HG02884 (cell line): ENCODE measurements around the gene PURB.
"Not testable (repeated sequence)": the region's sequence is repeated elsewhere in the genome, so short reads cannot be mapped to it uniquely, and the experiment has no call there.

Source experiments
- ATAC-seq: cut with Tn5 transposase; IDR thresholded peaks from one replicate; pipeline ENCODE4 v1.9.1; 2021; ENCODE audit warnings: mild to moderate bottlenecking, moderate library complexity; ENCODE audit not compliant: unreplicated experiment

Gene PURB

GRCh38 chr7:44854644-44855364, 30.5 kb downstream of the PURB start:
- no peak for ATAC-seq

DNA sequence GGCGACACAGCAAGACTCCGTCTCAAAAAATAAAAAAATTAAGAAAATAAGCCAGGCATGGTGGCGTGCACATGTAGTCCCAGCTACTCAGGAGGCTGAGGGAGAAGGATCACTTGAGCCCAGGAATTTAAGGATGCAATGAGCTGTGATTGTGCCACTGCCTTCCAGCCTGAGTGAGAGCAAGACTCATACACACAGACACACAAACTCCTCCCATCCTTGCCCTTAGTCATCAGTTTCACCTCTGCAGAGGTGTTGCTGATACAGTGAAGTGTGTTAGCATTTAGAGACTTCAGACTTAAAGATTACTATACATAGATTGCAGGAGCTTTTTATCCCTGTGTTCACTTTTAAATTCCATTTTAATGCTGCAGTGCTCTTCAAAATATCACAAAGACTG, 31.9 kb downstream of the PURB start:
- ATAC-seq, result no peak

DNA sequence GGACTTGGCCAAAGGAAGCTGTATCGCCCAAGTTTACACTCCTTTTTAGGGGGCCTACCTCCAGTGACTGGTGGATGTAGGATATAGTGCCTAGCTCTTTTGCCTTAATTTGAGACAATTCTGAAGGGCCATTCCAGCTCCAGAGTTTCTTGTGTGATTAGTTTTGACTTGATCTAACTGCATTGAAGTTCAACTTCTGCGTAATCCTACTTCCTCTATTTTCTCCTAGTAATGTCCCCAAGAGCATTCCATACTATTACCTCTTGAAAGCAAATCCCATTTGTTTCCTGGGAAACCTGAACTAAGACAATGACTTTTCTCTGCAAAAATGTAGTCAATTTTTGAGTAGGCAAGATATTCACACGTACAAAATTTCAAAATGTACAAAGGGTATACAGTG, 32.7 kb downstream of the PURB start:
- no peak for ATAC-seq

DNA sequence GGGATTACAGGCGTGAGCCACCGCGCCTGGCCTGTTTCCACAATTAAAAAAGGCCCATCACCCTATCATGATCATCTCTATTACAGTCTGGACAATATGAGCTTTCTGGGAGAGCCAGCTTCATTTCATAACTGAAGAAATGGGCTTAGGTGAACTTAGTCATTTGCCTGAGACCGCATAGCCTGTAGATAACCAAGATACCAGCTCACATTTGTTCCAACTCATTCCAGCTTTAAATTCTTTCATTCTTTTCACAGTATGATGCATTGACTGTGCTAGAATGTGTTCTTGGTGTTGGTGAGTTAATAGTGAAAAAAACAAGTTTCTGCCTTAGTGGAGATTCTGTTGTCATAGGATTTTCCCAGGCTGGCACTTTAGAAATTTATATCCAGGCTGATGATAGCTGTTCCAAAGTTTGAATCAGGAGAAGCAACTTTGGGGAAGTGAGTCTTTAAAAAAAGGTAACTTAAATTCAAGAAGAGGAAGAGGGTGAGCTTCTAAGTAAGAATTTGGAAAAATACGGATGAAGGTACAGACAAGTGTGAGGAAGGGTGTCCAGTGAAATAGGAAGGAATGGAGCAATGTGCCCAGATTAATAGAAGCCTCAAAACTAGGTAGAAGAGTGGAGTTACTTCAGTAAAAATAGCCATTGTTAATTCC, 35.3 kb downstream of the PURB start:
- ATAC-seq, result no peak

GRCh38 chr7:44849259-44849884, 36.0 kb downstream of the PURB start:
- no peak for ATAC-seq

DNA sequence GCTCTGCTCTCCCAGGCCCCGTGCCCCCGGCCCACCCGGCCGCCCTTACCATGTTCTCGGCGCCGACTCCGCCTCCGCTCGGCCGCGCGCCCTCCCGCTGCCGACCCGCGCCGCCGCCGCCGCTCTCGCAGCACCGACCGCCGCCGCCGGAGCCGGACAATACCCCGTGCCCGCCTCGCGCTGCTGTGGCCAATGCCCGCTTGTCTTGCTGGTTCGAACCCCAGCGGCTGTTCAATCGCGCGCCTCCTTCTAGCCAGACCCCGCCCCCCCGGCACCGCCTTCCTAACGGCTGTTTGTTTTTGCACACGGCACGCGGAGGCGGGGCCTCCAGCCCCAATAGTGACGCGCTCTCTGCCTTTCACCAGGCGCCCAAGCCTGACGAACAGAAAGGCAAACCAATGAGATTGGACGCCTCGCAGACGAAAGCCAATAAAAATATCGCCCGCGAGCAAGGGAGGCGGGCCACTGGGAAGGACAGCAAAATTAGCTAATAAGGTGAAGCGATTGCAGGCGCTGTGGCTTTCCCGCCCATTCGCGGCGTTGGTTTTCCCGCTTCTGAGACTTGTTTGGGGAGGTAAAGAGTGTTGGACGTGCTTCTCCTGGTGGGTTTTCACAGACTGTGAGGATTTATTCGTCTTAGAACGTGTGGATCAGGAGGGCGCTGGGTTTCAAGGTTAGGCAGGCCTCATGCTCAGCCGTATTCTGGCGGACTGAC, 37.3 kb downstream of the PURB start, which contains the start of gene H2AZ2:
Gene H2AZ2 (minus strand): TSS at position 168 of the 715 bp plus-strand sequence. CDS start 116 bp downstream, at position 52.
- peak; percentile 88 for ATAC-seq

GRCh38 chr7:44847509-44847919, 37.8 kb downstream of the PURB start:
- ATAC-seq, result peak; percentile 52

- no peak for ATAC-seq
Observed at GRCh38 chr7:44846816-44847508, 38.4 kb downstream of the PURB start.

GRCh38 chr7:44846390-44846789, 38.9 kb downstream of the PURB start:
- not testable (repeated sequence) for ATAC-seq

DNA sequence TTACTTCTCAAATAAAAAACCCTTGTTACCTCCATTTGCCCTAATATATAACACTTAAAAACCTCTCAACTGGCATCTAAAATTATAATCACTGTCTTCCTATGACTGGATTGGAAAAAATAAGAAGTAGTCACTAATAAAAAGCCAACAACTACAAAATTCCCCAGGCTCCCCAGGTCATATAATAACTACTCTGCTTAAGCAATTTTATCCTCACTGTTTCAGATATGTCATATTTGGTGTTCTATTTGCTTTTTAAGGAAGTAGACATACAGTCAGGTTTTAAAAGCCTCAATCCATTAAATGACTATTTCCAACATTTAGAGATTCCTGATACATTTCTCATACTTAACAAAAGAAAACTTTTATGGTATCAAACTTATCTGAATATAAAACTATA, 39.9 kb downstream of the PURB start:
- ATAC-seq, result no peak

- ATAC-seq, result not testable (repeated sequence)
Observed at GRCh38 chr7:44843440-44843839, 41.9 kb downstream of the PURB start.

- ATAC-seq, result not testable (repeated sequence)
Observed at GRCh38 chr7:44842675-44843074, 42.7 kb downstream of the PURB start.

DNA sequence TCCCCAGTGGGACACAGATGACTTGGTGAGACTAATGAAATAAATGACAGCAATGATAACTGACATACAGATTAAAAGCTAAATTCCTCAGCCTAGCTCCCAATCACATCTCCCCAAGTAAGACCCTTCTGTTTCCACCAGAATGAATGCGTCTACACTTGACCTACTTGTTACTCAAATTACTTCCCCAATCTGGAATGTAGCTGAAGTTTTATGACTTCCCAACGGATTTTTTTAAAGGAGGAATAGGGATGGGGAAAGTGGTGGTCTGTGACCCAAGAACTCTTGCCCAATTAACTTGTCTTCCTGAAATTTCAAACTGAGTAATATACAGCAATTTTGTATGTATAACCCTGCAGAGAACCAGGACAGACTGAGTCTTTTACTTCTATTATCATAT, 46.6 kb downstream of the PURB start:
- ATAC-seq, result no peak

DNA sequence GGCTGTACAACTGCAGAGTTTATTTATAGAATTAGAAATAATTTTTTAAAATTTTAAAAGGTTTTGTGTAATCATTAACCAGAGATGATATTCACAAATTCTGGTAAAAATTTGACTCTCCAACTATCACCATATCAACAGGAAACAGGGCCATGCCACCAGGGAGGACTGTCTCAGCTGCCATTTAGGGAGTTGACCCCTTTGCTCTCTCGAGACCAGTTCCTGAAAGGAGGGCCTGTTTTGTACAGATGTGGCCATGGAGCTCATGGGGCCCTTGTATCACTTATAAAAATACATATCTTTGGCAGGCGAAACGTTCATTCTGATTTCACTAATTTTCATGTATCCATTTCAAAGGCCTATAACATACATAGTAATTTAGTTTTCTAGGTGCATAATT, 57.8 kb downstream of the PURB start:
- no peak for ATAC-seq
